Subcutaneous adipose tissue (tissue), 4 donors: ENCODE results near the gene IGF2. TPM values are rescaled to one million over a fixed set of nuclear protein-coding genes. Genes with fewer than 3 reads are reported as not detected.

Source experiments
- CTCF ChIP-seq: fragments of 450-650 bp; IDR thresholded peaks from one replicate; pipeline ENCODE4 v1.5.1; 2016; ENCODE audit warnings: low read depth, mild to moderate bottlenecking, control low read depth, antibody characterized with exemption, moderate library complexity
- total RNA-seq, 4 donors: library from RNA; depleted of rRNA; stranded (reverse); fragments of >200 nt; gene quantifications; one replicate each; pipeline ENCODE4 v1.1.0, GENCODE V29; 2016

Gene IGF2
- total RNA-seq, 4 donors from 2014 or later: 21.6 to 32.8 (median 26.6) TPM

DNA sequence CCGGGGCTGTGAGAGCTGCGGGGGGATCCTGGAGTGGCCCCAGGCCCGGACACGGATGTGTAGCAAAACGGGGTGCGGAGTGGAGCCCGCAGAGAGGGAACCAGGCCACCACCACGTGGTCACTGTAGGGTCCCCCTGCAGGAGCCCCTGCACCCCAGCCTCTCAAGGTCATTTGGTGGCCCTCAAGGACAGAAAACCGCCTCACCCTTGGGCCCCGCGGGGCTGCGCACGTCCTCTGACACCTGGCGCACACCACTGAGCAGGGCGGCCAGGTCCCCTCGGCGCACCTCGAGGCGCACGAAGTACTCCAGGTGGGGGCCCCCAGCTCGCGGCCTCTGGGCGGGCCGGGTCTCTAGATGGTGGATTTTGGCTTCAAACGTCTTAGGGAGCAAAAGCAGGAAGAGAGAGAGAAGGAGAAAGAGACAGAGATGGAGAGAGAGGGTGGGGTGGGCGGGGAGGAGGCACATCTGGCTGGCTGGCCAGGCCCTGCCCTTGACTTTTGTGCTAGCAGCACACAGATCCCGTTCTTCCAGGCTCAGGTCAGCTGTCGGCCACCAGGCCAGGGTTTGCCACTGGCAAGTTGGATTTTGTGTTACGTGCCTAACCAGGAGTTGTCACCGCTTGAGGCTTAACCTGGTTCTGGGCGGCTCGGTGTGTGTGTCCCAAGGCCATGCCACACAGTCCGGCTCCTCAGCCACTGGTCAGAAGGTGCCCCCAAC is 29.3 kb upstream of the IGF2 start:
- TF ChIP-seq CTCF: no peak

DNA sequence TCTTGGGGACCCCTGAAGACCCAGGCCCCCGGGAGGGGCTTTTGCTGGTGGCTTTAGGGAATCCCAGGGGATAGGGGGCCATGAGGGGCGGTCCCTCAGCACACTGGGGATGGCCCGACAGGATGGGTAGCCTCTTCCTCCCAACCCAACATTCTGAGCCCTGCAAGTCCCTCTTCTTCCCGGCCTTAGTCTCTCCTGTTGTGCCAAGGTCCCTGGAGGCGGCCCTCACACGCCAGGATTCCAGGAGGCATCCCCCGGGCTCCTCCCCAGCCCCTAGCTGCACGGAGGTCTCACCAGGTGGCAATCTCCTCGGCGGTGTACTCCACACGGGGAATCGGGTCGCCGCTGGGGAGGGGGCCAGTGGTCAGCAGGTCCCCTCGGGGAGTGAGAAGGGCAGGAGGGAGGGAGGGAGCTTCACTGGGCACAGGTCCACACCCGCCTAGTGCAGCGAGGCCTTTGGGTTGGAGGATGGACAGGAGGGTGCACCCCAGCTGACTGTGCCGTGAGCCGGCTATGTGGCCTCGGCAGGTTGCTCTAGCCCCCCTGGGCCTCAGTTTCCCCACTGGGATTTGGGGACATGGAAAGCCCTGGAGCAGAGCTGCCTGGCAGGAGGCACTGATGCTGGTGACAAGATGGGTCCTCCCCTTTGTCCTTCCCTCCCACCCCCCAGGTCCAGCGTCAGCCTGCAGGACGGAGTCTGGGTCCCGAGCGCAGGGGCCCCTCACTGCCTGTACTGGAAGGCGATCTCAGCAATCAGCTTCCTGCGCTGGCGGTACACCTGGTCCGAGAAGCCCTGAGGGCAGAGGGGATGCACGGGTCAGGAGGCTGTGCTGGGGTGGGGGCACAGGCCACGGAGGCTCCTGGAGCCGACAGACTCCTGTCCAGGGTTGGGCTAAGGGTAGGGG is 28.2 kb upstream of the IGF2 start:
- TF ChIP-seq CTCF: no peak

DNA sequence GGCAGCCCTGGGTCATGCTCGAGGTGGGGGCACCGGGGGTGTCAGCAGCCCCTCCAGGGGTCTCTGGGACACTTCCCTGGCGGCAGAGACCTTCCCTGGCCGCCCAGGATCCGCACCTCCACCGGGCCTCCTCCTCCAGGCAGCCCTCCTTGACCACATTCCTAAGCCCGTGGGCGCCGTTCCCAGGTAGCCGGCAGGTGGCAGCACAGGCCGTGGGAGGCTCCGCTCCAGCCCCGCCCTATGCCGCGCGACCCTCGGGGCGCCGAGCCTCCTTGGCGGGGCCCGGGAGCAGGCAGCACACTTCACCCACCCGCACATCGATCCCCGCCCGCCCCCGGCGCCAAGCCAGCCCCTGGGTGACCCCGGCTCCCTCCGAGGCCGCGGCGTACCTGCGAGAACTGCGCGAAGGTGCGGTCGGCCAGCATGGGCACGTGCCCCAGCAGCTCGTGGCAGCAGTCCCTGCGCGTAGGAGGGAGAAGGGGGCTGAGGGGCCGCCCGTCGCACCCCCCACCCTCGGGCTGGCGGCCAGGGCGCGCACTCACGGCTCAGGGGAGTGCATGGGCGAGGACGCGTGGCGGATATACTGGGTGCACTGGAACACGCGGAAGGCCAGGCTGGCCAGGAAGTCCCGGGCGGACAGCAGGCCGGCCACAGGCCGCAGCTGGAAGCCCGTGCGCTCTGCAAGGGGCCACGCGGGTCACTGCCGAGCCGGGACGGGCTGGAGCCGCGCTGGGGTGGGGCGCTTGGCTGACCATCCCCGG is 27.1 kb upstream of the IGF2 start:
- no peak for TF ChIP-seq CTCF

- TF ChIP-seq CTCF: no peak
Observed at GRCh38 chr11:2165571-2165970, 26.4 kb upstream of the IGF2 start.

- no peak for TF ChIP-seq CTCF
Observed at GRCh38 chr11:2164861-2165555, 25.8 kb upstream of the IGF2 start.

GRCh38 chr11:2164081-2164480 is 24.9 kb upstream of the IGF2 start:
- no peak for TF ChIP-seq CTCF
